GM10847 (cell line): ENCODE data around the gene DCAF11.
A peak's percentile ranks its signal among the peaks of the same experiment; 100 is the strongest.

Experiments
- POLR2A ChIP-seq: IDR thresholded peaks from 2 replicates; pipeline ENCODE4 v1.6.1; 2011; ENCODE audit not compliant: insufficient read length; ENCODE audit errors: extremely low read depth

The DCAF11 gene

GRCh38 chr14:24147761-24148428 lies 33.3 kb downstream of the DCAF11 start:
- no peak for TF ChIP-seq POLR2A

- TF ChIP-seq POLR2A = no peak
Measured at GRCh38 chr14:24149302-24149969, 34.9 kb downstream of the DCAF11 start.

GRCh38 chr14:24150061-24150460 lies 35.5 kb downstream of the DCAF11 start:
- no peak for TF ChIP-seq POLR2A

GRCh38 chr14:24150567-24150966 lies 36.0 kb downstream of the DCAF11 start:
- no peak for TF ChIP-seq POLR2A

- TF ChIP-seq POLR2A = no peak
Measured at GRCh38 chr14:24150993-24151392, 36.4 kb downstream of the DCAF11 start.

- no peak for TF ChIP-seq POLR2A
Measured at GRCh38 chr14:24151404-24152080, 37.0 kb downstream of the DCAF11 start.

GRCh38 chr14:24155100-24155499 lies 40.5 kb downstream of the DCAF11 start:
- no peak for TF ChIP-seq POLR2A

- no peak for TF ChIP-seq POLR2A
Measured at GRCh38 chr14:24156840-24157239, 42.3 kb downstream of the DCAF11 start.

- TF ChIP-seq POLR2A = no peak
Measured at GRCh38 chr14:24157331-24157730, 42.8 kb downstream of the DCAF11 start.

GRCh38 chr14:24159777-24160498 lies 45.4 kb downstream of the DCAF11 start:
- no peak for TF ChIP-seq POLR2A

- TF ChIP-seq POLR2A = no peak
Measured at GRCh38 chr14:24160499-24160849, 45.9 kb downstream of the DCAF11 start.

- peak; percentile 81 for TF ChIP-seq POLR2A
Measured at GRCh38 chr14:24160850-24161804, 46.5 kb downstream of the DCAF11 start, which contains the start of gene IRF9. Gene IRF9, plus strand, starts transcription at chr14:24161265. Its CDS starts 880 bp downstream, at chr14:24162145.

GRCh38 chr14:24162093-24162492 lies 47.5 kb downstream of the DCAF11 start:
- no peak for TF ChIP-seq POLR2A

GRCh38 chr14:24164518-24164991 lies 50.0 kb downstream of the DCAF11 start:
- TF ChIP-seq POLR2A = no peak
